Activated CD8-positive, alpha-beta memory T cell treated with anti-CD3 and anti-CD28 coated beads for 36 hours (primary cell): ENCODE results near the gene PARN. TPM values are rescaled to one million over a fixed set of nuclear protein-coding genes. Genes with fewer than 3 reads are reported as not detected.
"Not testable (repeated sequence)": the region's sequence is repeated elsewhere in the genome, so short reads cannot be mapped to it uniquely, and the experiment has no call there.

Experiments
- CTCF ChIA-PET: fragments of 350-600 bp; sonication (Branson Sonifier 250); formaldehyde crosslinking; loops from one replicate; lab custom pipeline; 2021; ENCODE audit warnings: antibody characterized with exemption; lab: Charles Lee
- POLR2A ChIA-PET: fragments of 350-600 bp; sonication (Branson Sonifier 250); formaldehyde crosslinking; loops from one replicate; lab custom pipeline; 2021; ENCODE audit warnings: antibody characterized with exemption; lab: Charles Lee
- total RNA-seq, 2 experiments: library from RNA; stranded (reverse); gene quantifications; one replicate each; pipeline ENCODE4 v1.2.3, GENCODE V29; 2021

The PARN gene
- total RNA-seq, 2 experiments from 2014 or later = 47.3 to 49.1 TPM

DNA sequence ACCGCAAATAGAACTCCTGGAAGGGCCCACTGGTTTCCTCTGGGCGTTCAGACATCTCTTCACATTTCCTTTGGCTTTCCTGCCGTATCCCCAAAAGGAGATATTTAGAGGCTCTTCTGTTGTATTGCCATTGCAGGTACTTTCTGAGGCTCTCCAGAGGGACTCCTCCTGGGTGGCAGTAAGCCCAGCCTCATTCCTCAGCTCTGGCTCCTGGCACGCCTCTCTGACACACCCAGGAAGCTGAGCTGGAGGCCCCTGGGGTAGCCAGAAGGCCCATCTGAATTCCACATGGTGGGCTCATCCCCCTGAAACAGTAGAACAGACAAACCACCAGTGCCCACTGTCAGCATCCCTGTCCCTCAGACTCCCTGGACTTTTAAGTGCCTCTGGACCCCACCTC is 206.7 kb downstream of the PARN start:
- CTCF ChIA-PET = no interaction called here
- POLR2A ChIA-PET = no interaction called here

DNA sequence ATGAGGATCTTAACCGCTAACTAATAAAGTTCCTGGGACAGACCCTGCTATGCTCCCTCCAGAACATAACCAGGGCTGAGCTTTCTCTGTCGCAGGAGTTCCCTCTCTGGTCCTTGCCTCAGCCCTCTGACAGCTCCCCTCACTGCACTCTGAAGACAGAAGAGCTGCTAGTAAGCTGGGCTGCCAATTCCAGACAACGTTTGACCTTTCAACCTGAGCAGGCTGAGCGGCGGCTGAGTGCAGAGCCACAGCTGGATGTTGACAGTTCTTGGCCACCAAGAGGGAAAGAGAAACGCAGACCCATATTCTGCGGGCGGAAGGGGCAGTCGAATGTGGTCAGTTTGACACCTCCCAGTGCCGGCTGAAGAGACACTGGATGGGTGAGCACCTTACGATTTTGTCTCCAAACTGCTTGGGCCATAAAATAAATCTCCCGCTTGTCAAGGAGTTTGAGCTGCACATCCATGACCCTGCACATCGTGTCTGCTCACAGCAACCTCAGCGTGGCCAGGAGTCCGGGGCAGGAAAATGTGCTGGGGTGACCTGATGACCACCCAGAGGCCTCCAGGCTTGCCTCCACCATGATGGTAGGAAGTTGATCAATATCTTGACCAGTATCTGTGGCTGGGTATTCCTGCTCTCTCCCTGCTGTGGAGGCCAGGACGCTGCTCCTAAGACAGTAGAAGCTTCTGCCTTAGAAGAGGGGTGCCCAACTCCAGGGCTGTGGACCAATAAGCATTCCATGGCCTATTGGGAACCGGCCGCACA is 209.2 kb downstream of the PARN start:
- CTCF ChIA-PET = no interaction called here
- POLR2A ChIA-PET = no interaction called here

GRCh38 chr16:14420243-14420642 is 209.8 kb downstream of the PARN start:
- CTCF ChIA-PET, POLR2A ChIA-PET: not testable (repeated sequence)

GRCh38 chr16:14419817-14420216 is 210.2 kb downstream of the PARN start:
- CTCF ChIA-PET = no interaction called here
- POLR2A ChIA-PET = no interaction called here

DNA sequence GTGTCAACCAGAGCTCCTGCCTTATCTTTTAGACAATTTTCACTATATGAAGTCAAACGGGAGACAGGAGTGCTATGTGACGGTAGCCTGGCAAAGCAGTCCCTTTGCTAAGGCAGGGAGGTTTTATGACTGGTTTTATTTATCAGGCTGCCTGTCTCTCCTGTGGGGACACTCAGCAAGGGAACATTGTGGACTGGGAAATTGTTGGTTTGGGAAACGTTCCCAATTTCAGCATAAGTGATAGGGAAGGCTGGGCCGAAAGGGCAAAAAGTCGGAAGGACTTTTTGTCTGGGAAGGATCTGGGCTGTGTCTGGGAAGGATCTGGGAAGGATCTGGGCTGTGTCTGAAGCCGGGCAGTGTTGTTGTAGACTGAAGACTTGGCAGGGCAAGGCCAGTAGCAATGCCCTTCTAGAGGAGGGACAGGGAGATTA is 211.2 kb downstream of the PARN start:
- ChIA-PET CTCF (no interaction called here), POLR2A (no interaction called here)

DNA sequence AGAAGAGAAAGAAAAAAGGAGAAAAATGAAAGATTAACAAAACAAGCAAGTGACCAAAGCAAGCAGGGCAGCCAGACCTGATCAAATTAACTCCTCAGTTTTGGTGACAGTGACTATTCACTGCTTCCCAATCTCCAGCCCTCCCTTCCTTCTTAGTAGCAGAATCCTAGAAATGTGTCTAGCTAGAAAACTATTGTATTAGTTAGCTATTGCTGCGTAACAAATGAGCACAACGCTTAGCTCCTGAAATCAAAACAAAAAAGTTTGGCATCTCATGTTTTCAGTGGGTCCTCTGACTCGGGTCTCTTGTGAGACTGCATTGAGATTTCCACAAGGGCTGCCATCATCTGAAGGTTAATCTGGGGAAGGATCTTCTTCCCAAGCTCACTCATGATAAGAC is 213.9 kb downstream of the PARN start:
- CTCF ChIA-PET = no interaction called here
- POLR2A ChIA-PET = no interaction called here

- CTCF ChIA-PET = no interaction called here
These were observed 214.8 kb downstream of the PARN start for GRCh38 chr16:14415291-14415690.

DNA sequence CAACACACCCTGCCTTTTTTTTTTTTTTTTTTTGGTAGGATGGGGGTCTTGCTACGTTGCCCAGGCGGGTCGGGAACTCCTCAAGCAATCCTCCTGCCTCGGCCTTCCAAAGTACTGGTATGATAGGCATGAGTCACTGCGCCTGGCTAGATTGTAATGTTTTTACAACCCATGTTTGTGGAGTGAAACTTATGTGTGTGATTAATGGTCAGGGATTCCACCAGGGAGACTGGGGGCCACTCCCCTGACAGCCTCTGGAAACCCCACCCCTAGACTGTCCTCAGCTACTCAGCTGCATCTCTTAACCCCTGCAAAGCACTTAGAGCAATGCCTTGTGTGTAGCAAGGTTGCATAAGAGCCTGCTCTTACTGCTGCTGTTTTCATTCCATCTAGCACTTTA is 220.5 kb downstream of the PARN start:
- CTCF ChIA-PET = no interaction called here
- POLR2A ChIA-PET = interaction anchor here (0.7 kb wide), 1 partner anchor 637 kb away, joined by 5 read pairs; no protein-coding TSS in a partner anchor

More at GRCh38 chr16:14415291-14415690, 214.8 kb downstream of the PARN start:
- POLR2A ChIA-PET = no interaction called here

DNA sequence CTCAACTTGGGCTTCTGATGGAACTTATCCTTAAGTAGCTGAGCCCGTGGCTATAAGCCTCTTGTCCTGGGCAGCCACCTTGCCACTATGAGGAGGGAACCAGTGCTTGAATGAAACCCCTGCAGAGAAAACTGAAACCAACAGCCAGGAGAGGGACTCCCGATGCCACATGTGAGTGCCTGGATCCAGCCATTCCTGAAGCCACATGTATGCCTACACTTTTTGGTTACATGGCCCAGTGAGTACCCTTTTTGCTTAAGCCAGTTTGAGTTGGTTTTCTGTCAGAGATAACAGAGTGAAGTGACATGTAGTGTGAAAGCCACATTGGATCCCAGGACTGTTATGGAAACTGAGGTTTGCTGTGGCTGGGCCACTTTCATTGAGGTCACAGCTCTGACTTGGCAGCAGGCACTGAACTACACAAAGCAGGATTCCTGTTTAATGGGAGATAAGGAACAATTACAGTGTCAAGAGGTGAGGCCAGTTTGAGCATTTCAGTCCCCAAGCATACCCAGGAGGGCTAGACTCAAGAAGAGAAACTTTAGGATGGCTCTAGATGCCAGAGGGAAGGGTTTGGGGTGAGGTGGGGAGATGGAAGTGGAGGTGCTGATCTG is 222.2 kb downstream of the PARN start:
- ChIA-PET POLR2A (no interaction called here), CTCF (no interaction called here)

DNA sequence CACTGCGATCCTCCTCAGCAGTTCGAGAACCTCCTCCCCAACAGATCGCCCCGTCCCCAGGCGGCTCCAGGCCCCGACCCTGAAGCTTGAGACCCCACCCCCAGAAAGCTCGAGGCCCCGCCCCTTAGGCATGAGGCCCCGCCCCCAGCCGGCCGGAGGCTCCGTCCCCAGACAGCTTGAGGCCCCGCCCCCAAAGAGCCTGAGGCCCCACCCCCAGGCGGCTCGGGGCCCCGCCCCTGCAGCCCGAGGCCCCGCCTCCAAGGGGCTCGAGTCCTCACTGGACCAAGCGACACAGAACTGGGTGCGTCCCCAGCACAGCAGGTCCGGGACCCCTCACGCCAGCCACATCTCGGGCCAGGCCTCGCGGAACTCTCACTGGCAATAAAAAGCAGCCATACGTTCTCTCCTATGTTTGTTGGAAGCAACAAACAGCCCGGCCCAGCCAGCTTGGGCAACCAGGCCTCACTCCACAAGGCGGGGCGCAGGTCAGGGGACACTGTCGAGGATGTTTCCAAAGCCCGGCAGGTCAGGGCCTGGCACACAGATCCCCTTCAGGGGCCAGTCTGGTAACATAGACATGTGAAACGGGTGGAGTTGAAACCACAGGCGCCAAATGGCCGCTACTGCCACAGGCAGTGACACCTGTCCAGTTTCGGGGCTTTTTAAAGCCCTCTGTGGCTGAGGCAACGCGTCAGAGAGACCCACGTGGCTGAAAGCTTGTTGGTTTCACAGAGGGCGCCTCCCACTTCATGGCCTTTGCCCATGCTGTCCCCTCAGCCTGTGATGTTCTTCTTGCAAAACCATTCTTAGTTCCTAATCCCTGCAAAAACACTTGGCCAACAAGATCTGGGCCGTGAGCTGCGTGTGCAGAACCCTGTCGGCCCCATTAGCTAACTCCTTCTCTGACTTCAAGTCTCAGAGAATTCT is 224.2 kb downstream of the PARN start:
- POLR2A ChIA-PET = no interaction called here
- CTCF ChIA-PET = no interaction called here

GRCh38 chr16:14403001-14403389 is 227.1 kb downstream of the PARN start:
- POLR2A ChIA-PET, CTCF ChIA-PET: not testable (repeated sequence)

- CTCF ChIA-PET, POLR2A ChIA-PET: not testable (repeated sequence)
These were observed 227.7 kb downstream of the PARN start for GRCh38 chr16:14402114-14403000.

GRCh38 chr16:14401711-14402061 is 228.4 kb downstream of the PARN start:
- CTCF ChIA-PET, POLR2A ChIA-PET: not testable (repeated sequence)

DNA sequence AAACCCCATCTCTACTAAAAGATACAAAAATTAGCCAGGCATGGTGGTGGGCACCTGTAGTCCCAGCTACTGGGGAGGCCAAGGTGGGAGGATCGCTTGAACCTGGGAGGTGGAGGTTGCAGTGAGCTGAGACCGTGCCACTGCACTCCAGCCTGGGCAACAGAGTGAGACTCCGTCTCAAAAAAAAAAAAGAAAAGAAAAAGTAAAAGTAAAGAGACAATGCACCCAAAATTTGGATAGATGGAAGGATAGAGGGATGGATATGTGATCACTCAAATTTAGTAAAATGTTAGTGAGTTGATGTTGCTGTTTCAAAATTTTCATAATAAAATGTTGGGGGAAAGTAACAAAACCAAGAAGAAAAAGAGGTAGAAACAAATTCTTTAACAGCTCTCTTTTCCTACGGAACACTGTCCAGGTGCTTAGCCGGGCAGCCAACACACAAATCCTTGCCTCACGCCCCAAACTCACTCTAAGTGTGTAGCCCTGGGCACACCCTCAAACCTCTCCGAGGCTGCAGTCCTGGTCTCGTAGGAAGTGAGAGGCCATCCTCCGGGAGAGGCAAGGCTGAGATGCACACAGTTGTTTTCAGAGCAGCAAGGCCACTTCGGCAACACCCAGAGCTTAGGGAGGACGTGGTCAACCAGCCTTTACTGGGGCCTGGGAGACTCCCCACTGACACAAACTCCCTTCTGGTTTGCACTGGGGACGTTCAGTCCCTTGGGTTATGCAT is 228.9 kb downstream of the PARN start:
- POLR2A ChIA-PET = not testable (repeated sequence)

GRCh38 chr16:14400285-14400977 is 229.6 kb downstream of the PARN start:
- CTCF ChIA-PET = no interaction called here
- POLR2A ChIA-PET = no interaction called here

More for the DNA sequence above, 228.9 kb downstream of the PARN start:
- CTCF ChIA-PET = not testable (repeated sequence)

DNA sequence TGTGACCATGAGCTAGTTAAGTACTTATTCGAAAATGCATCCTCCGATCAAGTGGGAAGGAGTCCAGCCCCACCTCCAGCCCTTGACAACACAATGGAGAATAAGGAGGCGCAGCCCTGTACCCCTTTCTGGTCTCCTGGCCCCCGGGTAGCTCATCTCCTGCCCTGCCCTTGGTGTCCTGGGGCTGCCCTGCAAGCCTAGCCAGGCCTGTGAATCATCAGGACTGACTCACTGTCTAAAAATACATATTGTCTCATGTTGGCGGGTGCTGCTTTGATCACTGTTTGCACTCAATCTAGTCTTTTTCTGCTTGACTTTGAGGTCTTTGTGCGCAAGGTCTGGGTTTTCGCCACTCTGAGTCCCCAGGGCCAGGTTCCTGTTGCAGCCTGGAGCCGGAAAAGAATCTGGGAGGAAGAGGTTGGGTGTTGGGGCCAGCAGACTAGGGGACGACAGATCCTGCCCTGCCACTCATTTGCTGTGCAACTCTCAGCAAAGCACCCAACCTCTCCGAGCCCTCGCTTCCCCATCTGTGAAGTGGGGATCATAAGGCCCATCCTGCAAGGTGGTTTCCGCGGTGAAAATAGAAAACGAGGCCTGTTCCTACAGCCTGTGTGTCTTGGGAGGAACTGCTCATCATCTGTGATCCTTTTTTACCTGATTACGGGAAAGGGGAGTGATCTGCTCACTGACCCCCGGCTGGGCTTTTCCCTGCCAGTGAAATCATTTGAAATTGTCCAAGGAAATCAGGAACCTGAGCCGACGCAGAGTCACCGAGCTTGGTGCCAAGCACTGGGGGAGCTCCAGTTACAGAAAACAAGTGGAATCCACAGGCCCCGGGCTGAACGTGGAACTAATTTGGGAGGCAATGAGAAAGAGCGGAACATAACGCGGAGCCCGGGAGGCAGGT is 230.4 kb downstream of the PARN start:
- POLR2A ChIA-PET = no interaction called here
- CTCF ChIA-PET = no interaction called here
